ENCODE data around the gene TIMM44.

DNA sequence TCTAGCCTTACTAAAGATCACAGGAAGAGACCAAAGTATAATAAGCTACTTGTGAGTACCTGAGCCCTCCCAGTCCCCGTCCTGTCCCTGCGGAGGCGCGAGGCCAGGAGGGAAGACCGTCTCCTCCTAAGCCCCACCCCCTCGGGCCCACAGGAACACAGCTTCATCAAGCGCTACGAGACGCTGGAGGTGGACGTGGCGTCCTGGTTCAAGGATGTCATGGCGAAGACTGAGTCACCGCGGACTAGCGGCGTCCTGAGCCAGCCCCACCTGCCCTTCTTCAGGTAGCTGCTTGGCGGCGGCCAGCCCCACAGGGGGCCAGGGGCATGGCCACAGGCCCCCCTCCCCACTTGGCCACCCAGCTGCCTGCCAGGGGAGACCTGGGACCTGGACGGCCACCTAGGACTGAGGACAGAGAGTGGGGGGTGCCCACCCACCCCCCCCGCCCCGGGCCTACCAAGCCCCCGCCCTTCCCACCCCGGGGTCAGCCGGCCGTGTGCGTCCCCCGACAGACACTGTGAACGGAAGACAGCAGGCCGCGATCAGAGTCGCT is 31.2 kb downstream of the TIMM44 start:
- TF ChIP-seq, protein P1, sequence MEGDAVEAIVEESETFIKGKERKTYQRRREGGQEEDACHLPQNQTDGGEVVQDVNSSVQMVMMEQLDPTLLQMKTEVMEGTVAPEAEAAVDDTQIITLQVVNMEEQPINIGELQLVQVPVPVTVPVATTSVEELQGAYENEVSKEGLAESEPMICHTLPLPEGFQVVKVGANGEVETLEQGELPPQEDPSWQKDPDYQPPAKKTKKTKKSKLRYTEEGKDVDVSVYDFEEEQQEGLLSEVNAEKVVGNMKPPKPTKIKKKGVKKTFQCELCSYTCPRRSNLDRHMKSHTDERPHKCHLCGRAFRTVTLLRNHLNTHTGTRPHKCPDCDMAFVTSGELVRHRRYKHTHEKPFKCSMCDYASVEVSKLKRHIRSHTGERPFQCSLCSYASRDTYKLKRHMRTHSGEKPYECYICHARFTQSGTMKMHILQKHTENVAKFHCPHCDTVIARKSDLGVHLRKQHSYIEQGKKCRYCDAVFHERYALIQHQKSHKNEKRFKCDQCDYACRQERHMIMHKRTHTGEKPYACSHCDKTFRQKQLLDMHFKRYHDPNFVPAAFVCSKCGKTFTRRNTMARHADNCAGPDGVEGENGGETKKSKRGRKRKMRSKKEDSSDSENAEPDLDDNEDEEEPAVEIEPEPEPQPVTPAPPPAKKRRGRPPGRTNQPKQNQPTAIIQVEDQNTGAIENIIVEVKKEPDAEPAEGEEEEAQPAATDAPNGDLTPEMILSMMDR (IDR thresholded peaks at IDR 0.05; ENCODE audit: low read depth, low read length, missing input control) = no peak
- TF ChIP-seq RAD21 (IDR thresholded peaks at IDR 0.05) (no peak), NR2F2 (IDR thresholded peaks at IDR 0.05) (no peak), GABPA (IDR thresholded peaks at IDR 0.05 in 1 of 2, conservative IDR thresholded peaks at IDR 0.05 in 1 of 2) (no peak), YY1 (IDR thresholded peaks at IDR 0.05) (no peak), RXRA (IDR thresholded peaks at IDR 0.05) (no peak), TAF1 (conservative IDR thresholded peaks at IDR 0.05) (no peak), SP1 (IDR thresholded peaks at IDR 0.05) (no peak)
- TF ChIP-seq, protein P2, sequence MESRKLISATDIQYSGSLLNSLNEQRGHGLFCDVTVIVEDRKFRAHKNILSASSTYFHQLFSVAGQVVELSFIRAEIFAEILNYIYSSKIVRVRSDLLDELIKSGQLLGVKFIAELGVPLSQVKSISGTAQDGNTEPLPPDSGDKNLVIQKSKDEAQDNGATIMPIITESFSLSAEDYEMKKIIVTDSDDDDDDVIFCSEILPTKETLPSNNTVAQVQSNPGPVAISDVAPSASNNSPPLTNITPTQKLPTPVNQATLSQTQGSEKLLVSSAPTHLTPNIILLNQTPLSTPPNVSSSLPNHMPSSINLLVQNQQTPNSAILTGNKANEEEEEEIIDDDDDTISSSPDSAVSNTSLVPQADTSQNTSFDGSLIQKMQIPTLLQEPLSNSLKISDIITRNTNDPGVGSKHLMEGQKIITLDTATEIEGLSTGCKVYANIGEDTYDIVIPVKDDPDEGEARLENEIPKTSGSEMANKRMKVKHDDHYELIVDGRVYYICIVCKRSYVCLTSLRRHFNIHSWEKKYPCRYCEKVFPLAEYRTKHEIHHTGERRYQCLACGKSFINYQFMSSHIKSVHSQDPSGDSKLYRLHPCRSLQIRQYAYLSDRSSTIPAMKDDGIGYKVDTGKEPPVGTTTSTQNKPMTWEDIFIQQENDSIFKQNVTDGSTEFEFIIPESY (IDR thresholded peaks at IDR 0.05) = no peak
